HCT116 (cell line): ENCODE results near the gene BHLHA9. TPM values are rescaled to one million over a fixed set of nuclear protein-coding genes. Genes with fewer than 3 reads are reported as not detected.

Experiments used
- ATAC-seq: fragments of 200-7000 bp; cut with Tn5 transposase; 2 replicates; pipeline ENCODE4 v1.9.1; 2020; ENCODE audit warnings: mild to moderate bottlenecking, moderate library complexity
- BruUV-seq: library from RNA; stranded (reverse); fragments of 400-500 nt; replicated peaks from 2 replicates; lab custom pipeline; 2021; lab: Mats Ljungman, UMichigan
- CTCF ChIA-PET: fragments of 300-600 bp; sonication (Branson Sonifier 250); formaldehyde crosslinking; loops from one replicate; lab custom pipeline; 2021; ENCODE audit warnings: antibody characterized with exemption; lab: Charles Lee
- POLR2A ChIA-PET: fragments of 300-600, 350-600 bp; sonication (Branson Sonifier 250); formaldehyde crosslinking; loops from one replicate; lab custom pipeline; 2021; ENCODE audit warnings: antibody characterized with exemption; lab: Charles Lee
- RAD21 ChIA-PET, 2 experiments: fragments of 300-600 bp; sonication (Branson Sonifier 250); formaldehyde crosslinking; loops; one replicate each; lab custom pipeline; 2023; ENCODE audit warnings: low total read pairs in 2 of 2; ENCODE audit not compliant: uncharacterized antibody in 2 of 2, unreplicated experiment in 2 of 2, low non-redundant PET in 1 of 2; lab: Charles Lee
- DNase-seq: peaks from one replicate; pipeline ENCODE4 v3.0.0-alpha.2; 2010; ENCODE audit warnings: low read depth, low spot score
- H2AFZ ChIP-seq: fragments of 200-600 bp; shearing (Covaris generic), sonication (generic); 2 replicates; pipeline ENCODE4 v1.6.1; 2017; ENCODE audit warnings: low read depth, mixed run types, mixed read lengths, antibody characterized with exemption, low read length; ENCODE audit not compliant: poor library complexity, severe bottlenecking
- H3K27ac ChIP-seq: 2 replicates; pipeline ENCODE4 v1.5.1; 2012; ENCODE audit warnings: low read depth, low read length
- H3K27me3 ChIP-seq: fragments of 200-600 bp; sonication (generic); 2 replicates; pipeline ENCODE4 v1.6.1; 2016; ENCODE audit warnings: mixed run types, low read length, mixed read lengths; ENCODE audit not compliant: insufficient read depth
- H3K36me3 ChIP-seq, 2 experiments: fragments of 200-500 bp in 1 of 2; fragments of 200-600 bp in 1 of 2; sonication (Bioruptor generic) in 1 of 2; sonication (generic) in 1 of 2; 2 replicates each; pipeline versions ENCODE4 v1.5.1 to v1.6.1; 2014 to 2016; ENCODE audit warnings: low read length in 2 of 2, inconsistent platforms in 1 of 2, mixed read lengths in 1 of 2, mixed run types in 1 of 2; ENCODE audit not compliant: insufficient read depth in 2 of 2, control insufficient read depth in 1 of 2
- H3K4me1 ChIP-seq, 2 experiments: fragments of 200-600 bp in 1 of 2; sonication (generic) in 1 of 2; 2 replicates each; pipeline versions ENCODE4 v1.5.1 to v1.6.1; 2012 to 2017; ENCODE audit warnings: low read length in 2 of 2, inconsistent platforms in 1 of 2, mild to moderate bottlenecking in 1 of 2, mixed read lengths in 1 of 2, mixed run types in 1 of 2, moderate library complexity in 1 of 2; ENCODE audit not compliant: insufficient read depth in 2 of 2, control insufficient read depth in 1 of 2
- H3K4me2 ChIP-seq: fragments of 200-600 bp; sonication (generic); 2 replicates; pipeline ENCODE4 v1.6.1; 2017; ENCODE audit warnings: mixed run types, low read length, mixed read lengths
- H3K4me3 ChIP-seq, 2 experiments: fragments of 200-600 bp in 1 of 2; sonication (generic) in 1 of 2; replicated peaks in 1 of 2; 2 replicates each; pipeline ENCODE4 v1.5.1; 2011 to 2016; ENCODE audit warnings: low read length in 2 of 2, control low read depth in 1 of 2, low read depth in 1 of 2, mild to moderate bottlenecking in 1 of 2, mixed read lengths in 1 of 2, mixed run types in 1 of 2
- H3K79me2 ChIP-seq: fragments of 200-600 bp; sonication (generic); 2 replicates; pipeline ENCODE4 v1.6.1; 2017; ENCODE audit warnings: mild to moderate bottlenecking, mixed run types, low read length, moderate library complexity, mixed read lengths; ENCODE audit not compliant: insufficient read depth
- H3K9ac ChIP-seq: fragments of 200-600 bp; sonication (generic); 2 replicates; pipeline ENCODE4 v1.6.1; 2016; ENCODE audit warnings: low read length, mixed read lengths
- H3K9me2 ChIP-seq: fragments of 200-600 bp; sonication (generic), shearing (Covaris generic); 2 replicates; pipeline ENCODE4 v1.6.1; 2017; ENCODE audit warnings: mixed run types, mild to moderate bottlenecking, moderate library complexity; ENCODE audit not compliant: insufficient read depth
- H3K9me3 ChIP-seq, 2 experiments: fragments of 200-500 bp in 1 of 2; fragments of 200-600 bp in 1 of 2; sonication (Bioruptor generic) in 1 of 2; sonication (generic) in 1 of 2; 2 replicates each; pipeline ENCODE4 v1.6.1; 2014 to 2017; ENCODE audit warnings: low read length in 2 of 2, mixed read lengths in 2 of 2, inconsistent platforms in 1 of 2, low read depth in 1 of 2, mild to moderate bottlenecking in 1 of 2, mixed run types in 1 of 2, moderate library complexity in 1 of 2; ENCODE audit not compliant: control insufficient read depth in 1 of 2, insufficient read depth in 1 of 2
- H4K20me1 ChIP-seq: fragments of 200-600 bp; sonication (generic), shearing (Covaris generic); 2 replicates; pipeline ENCODE4 v1.6.1; 2017; ENCODE audit warnings: mixed run types, mild to moderate bottlenecking, moderate library complexity; ENCODE audit not compliant: insufficient read depth
- ATF3 ChIP-seq: IDR thresholded peaks from 2 replicates; pipeline ENCODE4 v1.6.1; 2012
- CBX3 ChIP-seq: IDR thresholded peaks from 2 replicates; pipeline ENCODE4 v1.6.1; 2012; ENCODE audit warnings: low read depth
- CEBPB ChIP-seq: IDR thresholded peaks from 2 replicates; pipeline ENCODE4 v1.6.1; 2012; ENCODE audit warnings: low read depth
- EGR1 ChIP-seq: IDR thresholded peaks from 2 replicates; pipeline ENCODE4 v1.6.1; 2012; ENCODE audit warnings: low read depth
- ELF1 ChIP-seq: IDR thresholded peaks from 2 replicates; pipeline ENCODE4 v1.6.1; 2012; ENCODE audit warnings: low read depth, borderline replicate concordance
- EZH2 ChIP-seq: fragments of 200-600 bp; sonication (generic); IDR thresholded peaks from 2 replicates; pipeline ENCODE4 v1.6.1; 2017; ENCODE audit warnings: antibody characterized with exemption, mixed run types
- EZH2phosphoT487 ChIP-seq: fragments of 200-600 bp; IDR thresholded peaks from 2 replicates; pipeline ENCODE4 v1.6.1; 2018; ENCODE audit warnings: antibody characterized with exemption, borderline replicate concordance
- FOSL1 ChIP-seq: IDR thresholded peaks from 2 replicates; pipeline ENCODE4 v1.6.1; 2012; ENCODE audit warnings: low read depth
- JUND ChIP-seq: IDR thresholded peaks from 2 replicates; pipeline ENCODE4 v1.6.1; 2012
- POLR2AphosphoS5 ChIP-seq: IDR thresholded peaks from 2 replicates; pipeline ENCODE4 v1.6.1; 2011; ENCODE audit warnings: mild to moderate bottlenecking, low read depth, low read length, moderate library complexity
- RAD21 ChIP-seq: IDR thresholded peaks from 2 replicates; pipeline ENCODE4 v1.6.1; 2012; ENCODE audit warnings: low read depth, mild to moderate bottlenecking
- REST ChIP-seq: IDR thresholded peaks from 2 replicates; pipeline ENCODE4 v1.6.1; 2012; ENCODE audit warnings: low read depth
- SIN3A ChIP-seq: IDR thresholded peaks from 2 replicates; pipeline ENCODE4 v1.6.1; 2012; ENCODE audit warnings: low read depth
- SP1 ChIP-seq: IDR thresholded peaks from 2 replicates; pipeline ENCODE4 v1.6.1; 2012; ENCODE audit warnings: low read depth
- SRF ChIP-seq: IDR thresholded peaks from 2 replicates; pipeline ENCODE4 v1.6.1; 2012; ENCODE audit warnings: low read depth
- TCF7L2 ChIP-seq: IDR thresholded peaks from 2 replicates; pipeline ENCODE4 v1.7.0; 2011; ENCODE audit warnings: borderline replicate concordance, inconsistent platforms; ENCODE audit not compliant: insufficient read depth, insufficient read length; ENCODE audit errors: extremely low read depth
- ZFX ChIP-seq: fragments of 450-650 bp; IDR thresholded peaks from 2 replicates; pipeline ENCODE4 v1.6.1; 2017
- ZNF274 ChIP-seq: fragments of 200-500 bp; sonication (Bioruptor generic); IDR thresholded peaks from 2 replicates; pipeline ENCODE4 v1.6.1; 2014; ENCODE audit warnings: mild to moderate bottlenecking, low read depth, low read length, inconsistent platforms
- intact Hi-C: fragments of 100-400 bp; cut with micrococcal nuclease; formaldehyde crosslinking; loops from 2 replicates; pipeline ENCODE4 v1.10.0; 2022
- total RNA-seq: library from RNA; stranded (reverse); gene quantifications from one replicate; pipeline ENCODE4 v1.2.1, GENCODE V29; 2021; ENCODE audit not compliant: unreplicated experiment

Gene BHLHA9
- total RNA-seq, 1 experiment from 2014 or later = not detected

- Histone ChIP-seq H3K27me3 (no peaks in the 10 kb centered on the region), H3K9me3 (no peaks in the 10 kb centered on the region), H4K20me1 (no peaks in the 10 kb centered on the region), H3K27ac (no peak overlapping the region), H3K4me3 (no peak overlapping the region), H3K9ac (no peak overlapping the region), H3K4me1 (no peaks in the 10 kb centered on the region), H3K9me2 (no peaks in the 10 kb centered on the region), H3K4me2 (no peak overlapping the region), H2AFZ (no peak overlapping the region), H3K36me3 (no peaks in the 10 kb centered on the region), H3K79me2 (no peaks in the 10 kb centered on the region)
- ChIA-PET RAD21 (no interaction called here), CTCF (no interaction called here), POLR2A (no interaction called here)
- ATAC-seq = no peak
- DNase-seq = no peak
- TF ChIP-seq ELF1 (no peak), EZH2 (no peak), SIN3A (no peak), JUND (no peak), ATF3 (no peak), SP1 (no peak), EZH2phosphoT487 (no peak), SRF (no peak), CEBPB (no peak), RAD21 (no peak)
- no TSS peak for BruUV-seq
- intact Hi-C loops = no loop called here
Measured at GRCh38 chr17:1223662-1224061, 46.6 kb upstream of the BHLHA9 start.

- ATAC-seq (no peak), DNase-seq (no peak)
- intact Hi-C loops = no loop called here
- Histone ChIP-seq H3K9me2 (no peaks in the 10 kb centered on the region), H3K4me2 (no peak overlapping the region), H3K4me3 (no peak overlapping the region), H3K36me3 (no peaks in the 10 kb centered on the region), H3K4me1 (no peaks in the 10 kb centered on the region), H3K27me3 (no peaks in the 10 kb centered on the region), H3K27ac (no peak overlapping the region), H4K20me1 (no peaks in the 10 kb centered on the region), H3K9me3 (no peaks in the 10 kb centered on the region), H3K79me2 (no peaks in the 10 kb centered on the region), H2AFZ (no peak overlapping the region), H3K9ac (no peak overlapping the region)
- ChIA-PET RAD21 (no interaction called here), CTCF (no interaction called here), POLR2A (no interaction called here)
- no TSS peak for BruUV-seq
- no peak for TF ChIP-seq TCF7L2
- TF ChIP-seq ZFX = no peak
- TF ChIP-seq EGR1 = no peak
- no peak for TF ChIP-seq ATF3
- TF ChIP-seq FOSL1 = no peak
- TF ChIP-seq SIN3A = no peak
- no peak for TF ChIP-seq POLR2AphosphoS5
- TF ChIP-seq REST = no peak
- no peak for TF ChIP-seq CBX3
- TF ChIP-seq SP1 = no peak
- no peak for TF ChIP-seq ZNF274
- TF ChIP-seq CEBPB = no peak
Measured at GRCh38 chr17:1224330-1224729, 45.9 kb upstream of the BHLHA9 start.
